Breast epithelium (tissue), 4 donors: ENCODE data around the gene CHCHD6. TPM values are rescaled to one million over a fixed set of nuclear protein-coding genes. Genes with fewer than 3 reads are reported as not detected.

Experiments used
- DNase-seq, 2 donors: peaks; one replicate each; pipeline ENCODE4 v3.0.0-alpha.2; 2019; ENCODE audit warnings: low spot score in 2 of 2
- H3K27ac ChIP-seq, 2 donors: fragments of 200-600 bp; sonication (generic) in 1 of 2; one replicate each; pipeline ENCODE4 v1.5.1; 2016 to 2019; ENCODE audit warnings: mild to moderate bottlenecking in 1 of 2
- H3K27me3 ChIP-seq, 2 donors: fragments of 200-600 bp; sonication (generic) in 1 of 2; one replicate each; pipeline versions ENCODE4 v1.5.1 to v1.6.0; 2017 to 2019; ENCODE audit warnings: control low read depth in 1 of 2, mild to moderate bottlenecking in 1 of 2
- H3K36me3 ChIP-seq: fragments of 200-600 bp; one replicate; pipeline ENCODE4 v1.5.1; 2019
- H3K4me1 ChIP-seq, 2 donors: fragments of 200-600 bp; sonication (generic); one replicate each; pipeline ENCODE4 v1.5.1; 2016 to 2019; ENCODE audit warnings: control low read depth in 1 of 2
- H3K4me3 ChIP-seq, 3 donors: fragments of 200-600 bp; sonication (generic); 1 replicate in 2 of 3; 2 replicates in 1 of 3; pipeline ENCODE4 v1.5.1; 2016 to 2019; ENCODE audit warnings: mild to moderate bottlenecking in 3 of 3, moderate library complexity in 2 of 3
- H3K9me3 ChIP-seq, 2 donors: fragments of 200-600 bp; sonication (generic) in 1 of 2; one replicate each; pipeline ENCODE4 v1.5.1; 2016 to 2019; ENCODE audit warnings: control low read depth in 1 of 2
- CTCF ChIP-seq, 3 donors: fragments of 450-650 bp; IDR thresholded peaks; one replicate each; pipeline ENCODE4 v1.5.1; 2016 to 2017; ENCODE audit warnings: antibody characterized with exemption in 3 of 3, mild to moderate bottlenecking in 3 of 3, moderate library complexity in 3 of 3
- POLR2A ChIP-seq: fragments of 450-650 bp; IDR thresholded peaks from one replicate; pipeline ENCODE4 v1.6.1; 2016; ENCODE audit warnings: antibody characterized with exemption, mild to moderate bottlenecking, moderate library complexity
- POLR2AphosphoS5 ChIP-seq, 3 donors: sonication (generic); formaldehyde crosslinking; IDR thresholded peaks; one replicate each; pipeline ENCODE4 v1.6.1; 2017; ENCODE audit warnings: antibody characterized with exemption in 3 of 3
- intact Hi-C: fragments of 100-400 bp; cut with DNase I; formaldehyde crosslinking; loops from one replicate; pipeline ENCODE4 v1.15.1; 2023; ENCODE audit warnings: low total_unique reads
- total RNA-seq, 3 donors: library from RNA; depleted of rRNA; stranded (reverse); fragments of >200 nt; gene quantifications; one replicate each; pipeline ENCODE4 v1.1.0, GENCODE V29; 2016

CHCHD6 gene
- total RNA-seq, 3 donors from 2014 or later: 12.2 to 21.2 (median 19.3) TPM

GRCh38 chr3:126987129-126987528 lies 283.1 kb downstream of the CHCHD6 start:
- Histone ChIP-seq H3K4me3 (no peak overlapping the region), H3K36me3 (no peaks in the 10 kb centered on the region), H3K4me1 (peaks cover 3 to 6% of the 10 kb centered on the region in 2 donors), H3K27me3 (no peaks in the 10 kb centered on the region), H3K9me3 (no peaks in the 10 kb centered on the region), H3K27ac (peak overlapping the region in 1 of 2 donors; percentile 58)
- DNase-seq: no peak
- TF ChIP-seq POLR2A (no peak), CTCF (IDR thresholded peaks at IDR 0.05) (no peak), POLR2AphosphoS5 (IDR thresholded peaks at IDR 0.05) (no peak)
- intact Hi-C loops: no loop called here

DNA sequence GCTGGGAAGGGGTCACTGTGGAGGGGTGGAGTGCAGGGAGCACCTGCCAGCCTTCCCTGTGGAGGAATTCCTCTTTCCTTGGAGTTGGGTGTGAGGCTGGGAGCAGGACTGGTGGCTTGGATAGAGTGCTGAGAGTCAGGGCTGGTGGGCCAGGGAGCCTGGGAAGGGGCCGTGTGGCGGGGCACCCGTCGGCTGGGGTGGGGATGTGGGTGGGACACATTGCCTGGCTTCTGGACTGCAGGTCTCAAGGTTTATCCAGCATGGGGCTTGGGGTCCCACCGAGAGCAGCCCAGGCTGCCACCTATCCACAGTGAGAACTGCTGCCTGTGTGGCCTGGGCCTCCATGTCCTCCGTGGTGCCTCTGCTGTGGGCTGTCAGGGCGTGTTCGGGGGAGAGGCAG lies 283.6 kb downstream of the CHCHD6 start:
- intact Hi-C loops: no loop called here
- no peak for TF ChIP-seq CTCF (IDR thresholded peaks at IDR 0.05)
- TF ChIP-seq POLR2AphosphoS5 (IDR thresholded peaks at IDR 0.05): no peak
- TF ChIP-seq POLR2A: no peak
- Histone ChIP-seq H3K4me3 (no peak overlapping the region), H3K4me1 (peaks cover 6 to 8% of the 10 kb centered on the region in 2 donors), H3K27me3 (no peaks in the 10 kb centered on the region), H3K27ac (peak overlapping the region in 1 of 2 donors; percentile 58), H3K9me3 (no peaks in the 10 kb centered on the region), H3K36me3 (no peaks in the 10 kb centered on the region)
- no peak for DNase-seq

- H3K27ac ChIP-seq: no peak overlapping the region
- H3K4me1 ChIP-seq: peaks cover 7 to 8% of the 10 kb centered on the region in 2 donors
- no peak for TF ChIP-seq POLR2A
- no peak for TF ChIP-seq CTCF (IDR thresholded peaks at IDR 0.05)
- TF ChIP-seq POLR2AphosphoS5 (IDR thresholded peaks at IDR 0.05): no peak
- H3K27me3 ChIP-seq: no peaks in the 10 kb centered on the region
- DNase-seq: no peak
- intact Hi-C loops: no loop called here
- no peaks in the 10 kb centered on the region for H3K36me3 ChIP-seq
- H3K9me3 ChIP-seq: no peaks in the 10 kb centered on the region
- H3K4me3 ChIP-seq: no peak overlapping the region
Observed at GRCh38 chr3:126988451-126989021, 284.5 kb downstream of the CHCHD6 start.

DNA sequence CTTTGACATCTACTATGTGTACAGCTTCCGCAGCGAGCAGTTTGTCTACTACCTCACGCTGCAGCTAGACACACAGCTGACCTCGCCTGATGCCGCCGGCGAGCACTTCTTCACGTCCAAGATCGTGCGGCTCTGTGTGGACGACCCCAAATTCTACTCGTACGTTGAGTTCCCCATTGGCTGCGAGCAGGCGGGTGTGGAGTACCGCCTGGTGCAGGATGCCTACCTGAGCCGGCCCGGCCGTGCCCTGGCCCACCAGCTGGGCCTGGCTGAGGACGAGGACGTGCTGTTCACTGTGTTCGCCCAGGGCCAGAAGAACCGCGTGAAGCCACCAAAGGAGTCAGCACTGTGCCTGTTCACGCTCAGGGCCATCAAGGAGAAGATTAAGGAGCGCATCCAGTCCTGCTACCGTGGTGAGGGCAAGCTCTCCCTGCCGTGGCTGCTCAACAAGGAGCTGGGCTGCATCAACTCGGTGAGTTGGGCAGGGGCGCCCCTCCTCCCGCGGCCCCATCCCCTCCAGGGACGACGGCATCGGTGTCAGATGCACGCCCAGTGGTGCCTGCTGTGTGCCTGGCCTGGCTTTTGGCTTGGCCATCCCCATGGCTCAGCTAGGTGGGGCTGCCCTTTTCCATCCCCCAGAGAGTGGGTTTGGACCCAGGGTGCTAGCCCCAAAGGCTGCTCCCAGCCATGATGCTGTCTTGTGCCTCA lies 285.4 kb downstream of the CHCHD6 start:
- intact Hi-C loops: no loop called here
- no peaks in the 10 kb centered on the region for H3K9me3 ChIP-seq
- H3K4me1 ChIP-seq: peaks cover 9 to 17% of the 10 kb centered on the region in 2 donors
- no peak for DNase-seq
- H3K4me3 ChIP-seq: no peak overlapping the region
- no peaks in the 10 kb centered on the region for H3K27me3 ChIP-seq
- no peak for TF ChIP-seq POLR2A
- no peaks in the 10 kb centered on the region for H3K36me3 ChIP-seq
- no peak overlapping the region for H3K27ac ChIP-seq

DNA sequence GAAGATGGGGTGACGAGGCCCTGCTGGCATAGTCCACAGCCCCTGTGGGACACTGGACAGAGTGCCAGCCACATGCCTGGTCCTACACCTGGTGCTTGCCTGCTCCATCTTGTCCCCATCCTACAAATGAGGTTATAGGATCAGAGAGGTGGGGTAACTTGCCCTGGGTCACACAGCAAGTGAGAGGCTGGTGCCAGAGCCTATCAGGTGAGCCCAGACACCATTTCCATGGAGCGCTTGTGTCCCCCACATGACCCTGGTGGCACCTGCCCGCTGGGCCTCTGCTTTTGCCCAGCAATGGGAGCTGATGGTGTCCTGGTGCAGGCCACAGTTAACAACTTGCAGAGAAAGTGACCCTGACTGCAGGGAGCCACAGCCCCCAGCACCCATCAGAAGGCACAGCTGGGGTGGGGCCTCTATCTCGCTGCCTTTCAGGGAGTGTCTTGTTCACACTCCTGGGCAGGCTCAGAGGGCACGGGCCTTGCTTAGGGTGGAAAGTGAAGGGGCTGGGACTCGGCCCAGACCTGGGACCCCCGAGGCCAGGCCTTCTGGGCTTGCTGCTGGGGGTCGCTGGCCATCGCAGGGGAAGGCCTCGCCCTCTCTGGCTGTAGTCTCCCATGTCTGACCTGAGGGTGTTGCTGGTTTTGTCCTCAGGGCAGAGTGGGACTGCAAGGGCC lies 286.1 kb downstream of the CHCHD6 start:
- peak overlapping the region in 1 of 2 donors; percentile 88 for H3K27ac ChIP-seq
- peaks cover 15 to 24% of the 10 kb centered on the region in 2 donors for H3K4me1 ChIP-seq
- no peak for DNase-seq
- TF ChIP-seq POLR2A (no peak), POLR2AphosphoS5 (IDR thresholded peaks at IDR 0.05) (no peak), CTCF (IDR thresholded peaks at IDR 0.05) (no peak)
- intact Hi-C loops: no loop called here
- H3K27me3 ChIP-seq: no peaks in the 10 kb centered on the region
- H3K9me3 ChIP-seq: no peaks in the 10 kb centered on the region
- H3K36me3 ChIP-seq: no peaks in the 10 kb centered on the region
- no peak overlapping the region for H3K4me3 ChIP-seq
